ENCODE data around the gene NMUR1.
"Not testable (repeated sequence)": the region's sequence is repeated elsewhere in the genome, so short reads cannot be mapped to it uniquely, and the experiment has no call there.

NMUR1 gene, protein sequence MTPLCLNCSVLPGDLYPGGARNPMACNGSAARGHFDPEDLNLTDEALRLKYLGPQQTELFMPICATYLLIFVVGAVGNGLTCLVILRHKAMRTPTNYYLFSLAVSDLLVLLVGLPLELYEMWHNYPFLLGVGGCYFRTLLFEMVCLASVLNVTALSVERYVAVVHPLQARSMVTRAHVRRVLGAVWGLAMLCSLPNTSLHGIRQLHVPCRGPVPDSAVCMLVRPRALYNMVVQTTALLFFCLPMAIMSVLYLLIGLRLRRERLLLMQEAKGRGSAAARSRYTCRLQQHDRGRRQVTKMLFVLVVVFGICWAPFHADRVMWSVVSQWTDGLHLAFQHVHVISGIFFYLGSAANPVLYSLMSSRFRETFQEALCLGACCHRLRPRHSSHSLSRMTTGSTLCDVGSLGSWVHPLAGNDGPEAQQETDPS

DNA sequence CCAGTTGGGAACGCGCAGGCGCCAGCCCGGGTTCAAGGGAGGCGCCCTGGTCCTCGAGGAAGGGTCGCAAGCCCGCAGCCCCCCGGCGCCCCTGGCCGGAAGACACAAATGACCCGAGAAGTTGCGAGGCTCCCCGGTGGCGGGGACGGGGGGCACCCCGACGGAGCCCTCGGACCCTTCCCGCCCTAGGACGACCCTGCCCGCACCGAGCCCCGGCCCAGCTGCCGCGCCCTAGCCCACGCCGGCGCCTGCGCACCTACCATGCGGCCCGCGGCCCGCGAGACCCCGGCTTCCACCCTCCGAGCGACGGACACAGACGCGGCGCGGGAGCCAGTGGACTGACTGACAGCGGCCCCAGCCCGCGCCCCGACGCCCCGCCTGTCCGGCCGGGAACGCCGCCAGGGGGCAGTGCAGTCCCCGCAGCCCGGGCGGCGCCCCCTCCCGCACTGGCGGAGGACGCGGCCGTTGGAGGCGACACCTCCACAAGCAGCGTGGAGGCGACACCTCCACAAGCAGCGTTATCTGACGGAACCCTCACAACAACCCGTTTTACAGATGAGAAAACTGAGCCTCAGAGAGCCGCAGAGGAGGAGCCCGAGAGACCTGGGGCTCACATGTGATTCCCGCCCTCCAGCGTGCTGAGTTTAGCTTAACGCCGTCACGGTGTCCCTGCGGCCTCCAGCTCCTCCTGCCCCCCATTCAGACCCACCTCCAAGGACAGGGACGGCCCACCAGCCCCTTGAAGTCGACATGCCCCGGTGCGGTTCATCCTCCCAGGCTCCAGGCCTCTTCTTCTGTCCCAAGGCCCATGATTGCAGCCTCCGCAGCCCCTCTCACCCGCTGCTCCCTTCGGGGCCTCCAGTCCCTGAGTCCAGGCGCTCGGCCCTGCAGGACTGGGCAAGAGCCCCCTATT lies at the start of gene NMUR1:
NMUR1 (minus strand) TSS at position 347 of the 913 bp plus-strand sequence; CDS start at position 263, 84 bp downstream.
- H3K36me3 Mint-ChIP-seq (ENCODE audit: low read depth), result peaks cover 20% of the 10 kb centered on the region
- peak within 1 kb of the TSS; percentile 71 for H3K4me3 Mint-ChIP-seq
- peak within 1 kb of the TSS; percentile 84 for H3K27ac Mint-ChIP-seq
- no peaks in the 10 kb centered on the region for H3K9me3 Mint-ChIP-seq
- DNase-seq (ENCODE audit: low spot score), result peak; percentile 77
- peaks cover 46% of the 10 kb centered on the region for H3K4me1 Mint-ChIP-seq (ENCODE audit: low read depth)
- peaks cover 18% of the 10 kb centered on the region for H3K27me3 Mint-ChIP-seq (ENCODE audit: low read depth)

DNA sequence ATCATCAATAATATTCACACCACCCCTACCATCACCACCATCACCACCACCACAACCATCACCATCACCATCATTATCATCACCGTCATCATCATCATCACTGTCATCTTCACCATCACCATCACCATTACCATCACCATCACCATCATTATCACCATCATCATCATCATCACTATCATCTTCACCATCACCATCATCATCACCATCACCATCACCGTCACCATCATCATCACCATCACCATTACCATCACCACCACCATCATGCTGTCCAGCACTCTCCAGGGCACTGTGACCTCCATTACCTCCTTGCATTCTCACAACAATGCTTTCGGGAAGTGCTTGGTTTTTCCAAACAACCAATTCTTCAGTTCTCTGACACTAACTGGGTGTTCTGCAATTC lies 49.3 kb upstream of the NMUR1 start:
- H3K4me3 Mint-ChIP-seq, result no peak overlapping the region
- H3K36me3 Mint-ChIP-seq (ENCODE audit: low read depth), result no peaks in the 10 kb centered on the region

DNA sequence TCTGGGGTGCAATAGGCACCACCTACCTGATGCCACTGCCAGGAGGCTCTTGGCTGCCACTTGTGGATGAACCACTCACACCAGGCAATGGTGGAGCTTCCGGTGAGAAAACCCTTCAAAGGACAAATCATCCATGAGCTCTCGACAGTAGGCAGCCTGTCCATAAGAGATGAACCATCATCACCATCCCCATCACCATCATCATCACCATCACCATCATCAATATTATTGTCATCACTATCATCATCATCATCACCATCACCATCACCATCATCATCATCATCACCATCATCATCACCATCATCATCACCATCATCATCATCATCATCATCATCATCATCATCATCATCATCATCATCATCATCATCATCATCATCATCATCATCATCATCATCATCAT lies 48.4 kb upstream of the NMUR1 start:
- not testable (repeated sequence) for H3K27ac Mint-ChIP-seq; H3K27me3 Mint-ChIP-seq (ENCODE audit: low read depth); H3K4me1 Mint-ChIP-seq (ENCODE audit: low read depth); H3K9me3 Mint-ChIP-seq; DNase-seq (ENCODE audit: low spot score); H3K36me3 Mint-ChIP-seq (ENCODE audit: low read depth); H3K4me3 Mint-ChIP-seq

More for the DNA sequence above, 49.3 kb upstream of the NMUR1 start:
- Mint-ChIP-seq H3K4me1 (ENCODE audit: low read depth) (no peaks in the 10 kb centered on the region), H3K9me3 (no peaks in the 10 kb centered on the region), H3K27ac (no peak overlapping the region), H3K27me3 (ENCODE audit: low read depth) (peaks cover 2% of the 10 kb centered on the region)
- no peak for DNase-seq (ENCODE audit: low spot score)

DNA sequence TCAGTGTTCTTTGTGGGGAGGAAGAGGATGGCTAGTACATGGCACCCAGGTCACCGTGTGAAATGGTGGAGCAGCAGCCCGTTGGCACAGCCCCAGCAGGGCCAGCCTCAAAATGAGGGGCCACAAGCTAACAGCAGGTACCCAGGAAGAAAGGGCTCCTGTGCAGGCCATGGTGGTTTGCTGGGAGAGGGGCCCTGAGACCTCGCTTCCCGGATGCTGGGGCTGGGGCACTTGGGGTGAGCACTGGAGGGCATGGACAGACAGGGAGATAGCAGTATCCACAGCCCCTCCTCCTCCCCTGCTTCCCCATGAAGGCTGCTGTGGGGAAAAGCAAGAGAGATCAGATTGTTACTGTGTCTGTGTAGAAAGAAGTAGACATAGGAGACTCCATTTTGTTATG lies 46.2 kb upstream of the NMUR1 start:
- Mint-ChIP-seq H3K9me3 (no peaks in the 10 kb centered on the region), H3K27me3 (ENCODE audit: low read depth) (peaks cover 4% of the 10 kb centered on the region), H3K4me1 (ENCODE audit: low read depth) (no peaks in the 10 kb centered on the region), H3K27ac (no peak overlapping the region), H3K4me3 (no peak overlapping the region), H3K36me3 (ENCODE audit: low read depth) (no peaks in the 10 kb centered on the region)
- no peak for DNase-seq (ENCODE audit: low spot score)

DNA sequence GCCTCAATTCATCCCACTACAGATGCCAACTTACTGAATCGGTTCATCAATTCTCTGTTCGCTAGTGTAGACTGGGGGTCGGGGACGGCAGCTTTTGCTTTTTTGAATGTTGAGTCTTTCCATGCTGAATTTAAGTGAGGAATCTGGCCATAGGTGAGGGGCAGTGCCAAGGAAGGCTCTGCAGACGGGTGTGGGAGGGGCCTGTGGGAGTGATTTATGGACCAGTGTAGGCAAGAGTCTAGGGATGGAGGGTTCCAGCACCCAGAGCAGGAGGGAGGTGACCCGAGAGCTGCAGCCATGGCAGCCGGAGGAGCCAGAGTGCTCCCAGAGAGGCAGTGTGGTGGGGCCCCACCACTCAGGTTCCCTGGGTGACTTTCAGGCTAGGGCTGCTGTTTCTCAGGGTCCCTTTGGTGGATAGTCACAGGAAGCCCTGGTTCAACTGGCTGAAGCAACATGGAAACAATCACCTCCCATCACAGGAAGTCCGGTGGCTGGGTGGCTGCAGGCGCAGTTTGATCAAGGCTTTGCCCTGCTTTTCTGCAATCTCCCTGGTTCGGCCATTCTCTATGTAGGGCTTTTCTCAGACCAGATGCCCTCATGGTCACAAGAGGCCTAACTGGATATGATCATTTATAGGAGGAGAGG lies 45.5 kb upstream of the NMUR1 start:
- H3K4me1 Mint-ChIP-seq (ENCODE audit: low read depth), result no peaks in the 10 kb centered on the region
- H3K4me3 Mint-ChIP-seq, result no peak overlapping the region
- no peak for DNase-seq (ENCODE audit: low spot score)
- no peaks in the 10 kb centered on the region for H3K36me3 Mint-ChIP-seq (ENCODE audit: low read depth)
- no peaks in the 10 kb centered on the region for H3K9me3 Mint-ChIP-seq
- H3K27me3 Mint-ChIP-seq (ENCODE audit: low read depth), result peaks cover 4% of the 10 kb centered on the region
- no peak overlapping the region for H3K27ac Mint-ChIP-seq

DNA sequence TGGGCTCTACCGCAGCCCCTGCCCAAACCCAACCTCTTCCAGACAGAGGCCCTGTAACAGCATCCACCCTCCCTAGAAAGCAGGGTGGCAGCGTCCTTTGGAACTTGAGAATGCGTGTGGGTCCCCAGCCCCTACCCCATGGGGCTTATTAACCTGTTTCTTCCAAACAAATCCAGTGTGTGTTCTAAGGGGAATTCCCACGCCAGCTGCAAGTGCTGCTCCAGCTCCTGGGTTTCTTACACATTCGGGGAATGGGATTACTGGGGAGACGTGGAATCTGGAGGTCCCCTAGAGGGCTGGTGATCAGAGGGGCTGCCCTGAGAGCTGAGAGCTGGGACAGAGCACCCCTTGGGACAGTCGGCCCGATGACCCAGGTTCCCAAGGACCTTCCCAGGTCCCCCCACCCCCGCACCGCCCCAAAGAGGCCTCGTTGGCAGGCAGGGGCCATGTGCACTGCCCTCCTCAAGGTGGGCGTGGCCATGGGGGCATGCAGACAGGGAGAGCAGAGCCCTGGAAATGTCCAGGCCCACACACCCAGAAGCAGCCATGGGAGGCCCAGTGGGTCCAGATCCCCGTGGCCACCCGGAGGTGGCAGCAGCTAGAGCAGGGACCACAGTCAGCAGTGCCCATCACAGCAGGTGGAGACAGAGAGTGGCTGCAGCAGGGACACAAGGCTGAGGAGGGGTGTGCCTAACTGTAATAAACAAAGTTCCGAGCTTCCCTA lies 43.6 kb upstream of the NMUR1 start:
- Mint-ChIP-seq H3K27me3 (ENCODE audit: low read depth) (peaks cover 3% of the 10 kb centered on the region), H3K4me1 (ENCODE audit: low read depth) (no peaks in the 10 kb centered on the region), H3K9me3 (no peaks in the 10 kb centered on the region), H3K27ac (no peak overlapping the region), H3K4me3 (no peak overlapping the region), H3K36me3 (ENCODE audit: low read depth) (no peaks in the 10 kb centered on the region)
- DNase-seq (ENCODE audit: low spot score), result no peak

DNA sequence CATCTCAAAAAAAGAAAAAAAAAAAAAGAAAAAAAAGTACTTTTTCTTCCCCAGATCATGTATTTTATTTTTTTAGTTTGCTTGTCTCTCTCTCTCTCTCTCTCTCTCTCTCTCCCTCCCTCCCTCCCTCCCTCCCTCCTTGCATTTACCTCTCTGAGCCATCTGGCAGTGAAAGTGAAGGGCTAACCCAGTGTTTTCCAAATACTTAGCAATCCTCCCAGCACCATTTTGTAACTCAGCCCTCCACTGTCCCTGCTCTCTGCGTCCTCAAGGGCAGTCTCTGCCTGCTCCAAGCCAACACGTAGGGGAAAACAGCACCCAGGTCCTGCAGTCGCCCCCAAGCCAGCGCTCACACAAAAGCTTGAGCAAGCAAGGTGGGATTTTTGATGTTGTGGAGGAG lies 42.9 kb upstream of the NMUR1 start:
- Mint-ChIP-seq H3K27ac (no peak overlapping the region), H3K4me3 (no peak overlapping the region), H3K9me3 (no peaks in the 10 kb centered on the region), H3K36me3 (ENCODE audit: low read depth) (no peaks in the 10 kb centered on the region), H3K27me3 (ENCODE audit: low read depth) (peaks cover 3% of the 10 kb centered on the region), H3K4me1 (ENCODE audit: low read depth) (peaks cover 4% of the 10 kb centered on the region)
- DNase-seq (ENCODE audit: low spot score), result no peak

DNA sequence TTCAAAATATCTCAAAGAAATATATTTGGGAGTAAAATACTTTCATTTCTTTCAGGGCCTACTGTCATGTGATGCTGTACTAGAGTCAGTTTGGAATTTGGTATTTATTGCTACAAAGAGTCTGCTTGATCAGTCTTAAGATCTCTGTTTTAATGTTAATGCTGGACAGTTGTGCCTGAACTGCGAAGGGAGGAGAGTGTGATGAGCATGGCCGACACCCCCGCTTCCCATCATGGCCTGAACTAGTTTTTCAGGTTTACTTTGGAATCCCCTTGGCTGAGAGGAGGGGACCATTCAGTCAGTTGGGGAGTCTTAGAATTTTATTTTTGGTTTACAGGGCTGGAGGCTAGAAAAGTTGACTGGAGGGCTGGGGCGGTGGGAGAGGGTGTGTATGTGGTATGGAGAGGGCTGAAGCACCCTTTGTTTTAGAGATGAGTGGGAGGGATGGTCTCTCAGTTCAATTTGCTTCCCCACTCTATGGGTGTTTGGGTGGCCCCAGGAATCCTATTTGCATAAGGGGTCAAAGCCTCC lies 41.5 kb upstream of the NMUR1 start:
- Mint-ChIP-seq H3K4me1 (ENCODE audit: low read depth) (peaks cover 4% of the 10 kb centered on the region), H3K4me3 (no peak overlapping the region), H3K27ac (no peak overlapping the region)

DNA sequence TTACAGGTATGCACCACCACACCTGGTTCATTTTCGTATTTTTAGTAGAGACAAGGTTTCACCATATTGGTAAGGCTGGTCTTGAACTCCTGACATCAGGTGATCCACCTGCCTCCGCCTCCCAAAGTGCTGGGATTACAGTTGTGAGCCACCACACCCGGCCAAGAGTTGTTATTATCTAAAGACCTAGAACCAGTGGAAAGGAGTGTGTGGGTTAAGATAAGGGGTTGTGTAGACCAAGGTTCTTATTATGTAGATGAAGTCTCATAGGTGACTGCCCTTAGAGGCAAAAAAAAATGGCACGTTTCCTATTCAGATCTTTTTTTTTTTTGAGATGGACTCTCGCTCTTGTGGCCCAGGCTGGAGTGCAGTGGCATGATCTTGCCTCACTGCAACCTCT lies 40.7 kb upstream of the NMUR1 start:
- not testable (repeated sequence) for H3K4me1 Mint-ChIP-seq (ENCODE audit: low read depth); H3K36me3 Mint-ChIP-seq (ENCODE audit: low read depth); H3K27ac Mint-ChIP-seq; H3K9me3 Mint-ChIP-seq; H3K4me3 Mint-ChIP-seq; H3K27me3 Mint-ChIP-seq (ENCODE audit: low read depth); DNase-seq (ENCODE audit: low spot score)

More for the DNA sequence above, 41.5 kb upstream of the NMUR1 start:
- Mint-ChIP-seq H3K27me3 (ENCODE audit: low read depth) (peaks cover 3% of the 10 kb centered on the region), H3K9me3 (no peaks in the 10 kb centered on the region), H3K36me3 (ENCODE audit: low read depth) (no peaks in the 10 kb centered on the region)
- DNase-seq (ENCODE audit: low spot score), result no peak

DNA sequence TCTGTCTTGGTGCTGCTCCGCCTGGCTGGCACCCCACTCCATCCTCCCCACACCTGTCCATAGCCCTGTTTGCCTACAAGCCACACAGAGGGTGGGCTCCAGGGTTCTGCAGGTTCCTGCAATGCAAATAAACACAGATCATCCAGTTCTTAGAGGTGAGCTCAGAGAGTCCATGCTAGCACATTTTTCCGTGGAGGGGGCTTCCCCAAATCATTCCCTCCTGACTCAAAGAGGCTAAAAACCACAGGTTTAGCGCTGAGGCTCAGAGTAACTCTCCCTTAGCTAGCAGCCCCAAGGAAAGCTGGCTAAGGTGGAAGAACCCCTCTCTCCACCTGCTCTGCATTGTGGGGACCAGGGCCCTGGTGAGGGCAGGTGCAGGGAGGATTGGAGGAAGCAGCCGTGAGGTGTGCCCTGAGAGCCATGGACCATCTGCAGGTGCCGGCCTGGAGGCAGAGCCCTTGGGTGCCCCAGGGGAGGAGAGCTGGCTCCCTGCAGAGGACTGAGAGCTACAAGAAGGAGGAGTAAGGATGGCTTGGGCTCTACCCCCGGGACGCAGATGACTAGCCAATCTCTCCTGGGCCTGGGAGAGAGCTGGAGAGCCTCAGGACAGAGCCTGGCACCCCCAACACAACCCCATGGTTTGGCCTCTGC lies 38.7 kb upstream of the NMUR1 start:
- no peak for DNase-seq (ENCODE audit: low spot score)
- H3K27ac Mint-ChIP-seq, result no peak overlapping the region
- no peaks in the 10 kb centered on the region for H3K36me3 Mint-ChIP-seq (ENCODE audit: low read depth)
- no peaks in the 10 kb centered on the region for H3K9me3 Mint-ChIP-seq
- peaks cover 4% of the 10 kb centered on the region for H3K4me1 Mint-ChIP-seq (ENCODE audit: low read depth)
- no peak overlapping the region for H3K4me3 Mint-ChIP-seq
- H3K27me3 Mint-ChIP-seq (ENCODE audit: low read depth), result peaks cover 3% of the 10 kb centered on the region

DNA sequence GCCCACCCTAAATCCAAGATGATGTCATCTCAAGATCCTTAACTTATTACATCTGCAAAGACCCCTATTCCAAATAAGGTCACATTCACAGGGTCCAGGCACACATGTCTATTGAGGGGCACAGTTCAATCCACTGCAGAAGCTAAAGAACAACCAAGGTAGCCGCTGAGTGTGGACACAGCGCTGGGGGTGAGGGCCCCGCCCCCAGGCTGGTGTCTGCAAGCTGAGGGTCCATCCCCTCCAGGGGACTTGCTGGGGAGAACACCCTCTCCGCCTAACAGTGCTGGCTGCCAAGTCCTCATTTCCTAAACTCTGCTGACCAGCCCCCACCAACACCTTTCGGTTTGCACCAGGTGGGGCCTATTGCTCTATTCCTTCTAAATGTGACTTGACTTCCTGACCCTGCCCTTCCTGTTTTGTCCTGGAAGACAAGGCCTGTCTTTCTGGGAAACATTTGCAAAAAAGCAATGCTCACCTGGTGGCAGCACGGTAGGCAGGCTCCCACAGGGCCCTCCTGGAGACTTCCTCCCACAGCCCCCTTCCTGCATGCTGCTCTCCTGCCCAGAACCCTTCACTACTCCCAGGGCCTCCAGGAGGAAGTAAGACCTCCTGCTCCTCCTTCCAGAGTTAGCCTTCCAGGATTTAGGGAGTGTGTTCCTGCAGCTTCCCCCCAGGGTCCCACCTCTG lies 38.0 kb upstream of the NMUR1 start:
- Mint-ChIP-seq H3K4me1 (ENCODE audit: low read depth) (peaks cover 4% of the 10 kb centered on the region), H3K27me3 (ENCODE audit: low read depth) (peaks cover 3% of the 10 kb centered on the region), H3K4me3 (no peak overlapping the region), H3K9me3 (no peaks in the 10 kb centered on the region), H3K27ac (no peak overlapping the region), H3K36me3 (ENCODE audit: low read depth) (no peaks in the 10 kb centered on the region)
- DNase-seq (ENCODE audit: low spot score), result no peak

DNA sequence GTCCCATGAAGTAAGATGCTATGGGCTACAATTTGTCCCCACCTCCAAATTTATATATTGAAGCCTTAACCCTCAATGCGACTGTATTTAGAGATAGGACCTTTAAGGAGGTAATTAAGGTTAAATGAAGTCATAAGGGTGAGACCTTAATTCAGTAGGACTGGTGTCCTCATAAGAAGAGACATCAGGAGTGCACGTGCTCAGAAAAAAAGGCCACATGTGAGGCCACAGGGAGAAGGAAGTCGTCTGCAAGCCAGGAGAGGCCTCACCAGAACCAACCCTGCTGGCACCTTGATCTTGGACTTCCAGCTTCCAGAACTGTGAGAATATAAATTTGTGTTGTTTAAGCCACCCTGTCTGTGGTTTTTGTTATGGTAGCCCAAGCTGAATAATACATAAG lies 36.9 kb upstream of the NMUR1 start:
- Mint-ChIP-seq H3K27ac (no peak overlapping the region), H3K27me3 (ENCODE audit: low read depth) (peaks cover 3% of the 10 kb centered on the region), H3K4me1 (ENCODE audit: low read depth) (peaks cover 4% of the 10 kb centered on the region), H3K9me3 (no peaks in the 10 kb centered on the region), H3K4me3 (no peak overlapping the region), H3K36me3 (ENCODE audit: low read depth) (no peaks in the 10 kb centered on the region)
- DNase-seq (ENCODE audit: low spot score), result no peak
